Aorta (tissue), 5 donors: ENCODE data around the gene TAS1R3. TPM values are rescaled to one million over a fixed set of nuclear protein-coding genes. Genes with fewer than 3 reads are reported as not detected.

Experiments
- ATAC-seq: fragments of 200-7000 bp; cut with Tn5 transposase; one replicate; pipeline ENCODE4 v1.9.1; 2022; ENCODE audit warnings: moderate library complexity; ENCODE audit not compliant: low FRiP score
- DNase-seq, 2 donors: peaks; one replicate each; pipeline ENCODE4 v3.0.0-alpha.2; 2020
- H3K27ac ChIP-seq, 2 donors: one replicate each; pipeline ENCODE4 v1.5.1; 2013; ENCODE audit warnings: low read length in 2 of 2, mild to moderate bottlenecking in 2 of 2, moderate library complexity in 2 of 2, control low read depth in 1 of 2, inconsistent platforms in 1 of 2, low read depth in 1 of 2
- H3K27me3 ChIP-seq, 2 donors: one replicate each; pipeline ENCODE4 v1.6.1; 2013; ENCODE audit warnings: control low read depth in 1 of 2, low read length in 1 of 2, mild to moderate bottlenecking in 1 of 2, moderate library complexity in 1 of 2; ENCODE audit not compliant: insufficient read depth in 2 of 2, control insufficient read depth in 1 of 2
- H3K36me3 ChIP-seq, 2 donors: one replicate each; pipeline ENCODE4 v1.6.1; 2013; ENCODE audit warnings: control low read depth in 1 of 2, low read length in 1 of 2, mild to moderate bottlenecking in 1 of 2; ENCODE audit not compliant: insufficient read depth in 2 of 2, control insufficient read depth in 1 of 2
- H3K4me1 ChIP-seq, 2 donors: one replicate each; pipeline ENCODE4 v1.6.1; 2013; ENCODE audit warnings: low read length in 2 of 2, control low read depth in 1 of 2, mild to moderate bottlenecking in 1 of 2, moderate library complexity in 1 of 2; ENCODE audit not compliant: insufficient read depth in 2 of 2, control insufficient read depth in 1 of 2
- H3K4me3 ChIP-seq, 2 donors: one replicate each; pipeline ENCODE4 v1.5.1; 2013; ENCODE audit warnings: low read length in 2 of 2, control low read depth in 1 of 2, mild to moderate bottlenecking in 1 of 2
- H3K9me3 ChIP-seq: one replicate; pipeline ENCODE4 v1.6.1; 2013; ENCODE audit warnings: mild to moderate bottlenecking, low read length; ENCODE audit not compliant: control insufficient read depth
- WGBS, 2 donors: extraction: QIAGEN DNeasy Blood & Tissue Kit; methylation state at CpG; one replicate each; pipeline ENCODE4 v1.1.7; 2013; 5-methylcytosine and 5-hydroxymethylcytosine counted together
- intact Hi-C, 2 donors: fragments of 100-400 bp; cut with DNase I; formaldehyde crosslinking; loops; one replicate each; pipeline versions ENCODE4 v1.14.2 to v1.15.0; 2022
- polyA plus RNA-seq, 2 donors: library from polyadenylated mRNA; stranded (reverse); fragments of 200-250 nt; gene quantifications; one replicate each; pipeline ENCODE4 v1.2.3, GENCODE V29; 2013
- total RNA-seq, 2 donors: library from RNA; stranded (reverse); fragmentation: NEBNext Ultra II Directional; extraction: Animal tissue kit (Norgen Biotek cat#: 25700); gene quantifications; one replicate each; pipeline ENCODE4 v1.2.1, GENCODE V29; 2021
- donor health status: healthy with polysubstance abuse.
- donor health status: Bipolar disorder and iron deficiency.
- donor health status: DM: no; HTN: no; CAD: no.
- donor health status: DM: no; HTN: no; CAD: no.
- donor health status: DM: yes; HTN: yes; CAD: no.

Gene TAS1R3
- total and polyA plus RNA-seq, 4 donors: 0.24 to 0.36 (median 0.28) TPM

- Histone ChIP-seq H3K4me1 (no peaks in the 10 kb centered on the region), H3K27ac (peak within 1 kb of the TSS in 1 of 2 donors; percentile 13), H3K27me3 (no peaks in the 10 kb centered on the region), H3K9me3 (no peaks in the 10 kb centered on the region), H3K36me3 (no peaks in the 10 kb centered on the region), H3K4me3 (peak within 1 kb of the TSS; percentile 84 to 89)
- intact Hi-C loops: no loop called here
- DNase-seq (peak; percentile 97 to 98), ATAC-seq (peak; percentile 89)
- WGBS, 2 donors: 1% methylated on average over 63 to 84 of the region's 84 CpGs
Observed at GRCh38 chr1:1324524-1325287, 6.4 kb upstream of the TAS1R3 start, which contains the start of the genes CPTP and INTS11. TSS of gene CPTP (plus strand) at chr1:1324802. CDS start at chr1:1326911, 2,109 bp downstream. TSS of gene INTS11 (minus strand) at chr1:1324660. CDS start at chr1:1324608, 52 bp downstream.

GRCh38 chr1:1325288-1326074 lies 5.6 kb upstream of the TAS1R3 start:
- no peaks in the 10 kb centered on the region for H3K4me1 ChIP-seq
- peak overlapping the region; percentile 36 to 81 for H3K4me3 ChIP-seq
- intact Hi-C loops: no loop called here
- no peak for ATAC-seq
- H3K27me3 ChIP-seq: no peaks in the 10 kb centered on the region
- H3K36me3 ChIP-seq: no peaks in the 10 kb centered on the region
- peak overlapping the region in 1 of 2 donors; percentile 7 for H3K27ac ChIP-seq
- DNase-seq: no peak
- H3K9me3 ChIP-seq: no peaks in the 10 kb centered on the region
- WGBS, 2 donors: 51 to 58% methylated on average over 16 of the region's 16 CpGs

GRCh38 chr1:1326075-1326605 lies 4.9 kb upstream of the TAS1R3 start:
- intact Hi-C loops: no loop called here
- no peak overlapping the region for H3K4me3 ChIP-seq
- ATAC-seq: no peak
- H3K27ac ChIP-seq: no peak overlapping the region
- 69 to 74% methylated on average over 8 of the region's 8 CpGs for WGBS, 2 donors
- no peak for DNase-seq
- no peaks in the 10 kb centered on the region for H3K36me3 ChIP-seq
- H3K9me3 ChIP-seq: no peaks in the 10 kb centered on the region
- H3K27me3 ChIP-seq: no peaks in the 10 kb centered on the region
- no peaks in the 10 kb centered on the region for H3K4me1 ChIP-seq

GRCh38 chr1:1327291-1327690 lies 3.8 kb upstream of the TAS1R3 start:
- Histone ChIP-seq H3K27me3 (no peaks in the 10 kb centered on the region), H3K36me3 (no peaks in the 10 kb centered on the region), H3K9me3 (no peaks in the 10 kb centered on the region), H3K4me3 (no peak overlapping the region), H3K4me1 (no peaks in the 10 kb centered on the region), H3K27ac (no peak overlapping the region)
- ATAC-seq (no peak), DNase-seq (no peak)
- WGBS, 2 donors: 91 to 92% methylated on average over 40 of the region's 40 CpGs
- intact Hi-C loops: no loop called here

- intact Hi-C loops: no loop called here
- 67 to 73% methylated on average over 14 to 15 of the region's 15 CpGs for WGBS, 2 donors
- no peak for ATAC-seq
Observed at GRCh38 chr1:1328254-1328653, 2.8 kb upstream of the TAS1R3 start.

GRCh38 chr1:1329304-1330210 lies 1.5 kb upstream of the TAS1R3 start:
- no peaks in the 10 kb centered on the region for H3K27me3 ChIP-seq
- H3K4me3 ChIP-seq: no peak overlapping the region
- 90% methylated on average over 58 of the region's 58 CpGs for WGBS, 2 donors
- DNase-seq: no peak
- no peak overlapping the region for H3K27ac ChIP-seq
- intact Hi-C loops: no loop called here
- no peaks in the 10 kb centered on the region for H3K9me3 ChIP-seq
- no peaks in the 10 kb centered on the region for H3K4me1 ChIP-seq
- ATAC-seq: no peak
- no peaks in the 10 kb centered on the region for H3K36me3 ChIP-seq

More at GRCh38 chr1:1328254-1328653, 2.8 kb upstream of the TAS1R3 start:
- no peaks in the 10 kb centered on the region for H3K27me3 ChIP-seq
- H3K9me3 ChIP-seq: no peaks in the 10 kb centered on the region
- H3K36me3 ChIP-seq: no peaks in the 10 kb centered on the region
- no peaks in the 10 kb centered on the region for H3K4me1 ChIP-seq
- no peak overlapping the region for H3K4me3 ChIP-seq
- H3K27ac ChIP-seq: no peak overlapping the region
- no peak for DNase-seq

- ATAC-seq: no peak
- DNase-seq: no peak
- no peaks in the 10 kb centered on the region for H3K9me3 ChIP-seq
- no peak overlapping the region for H3K27ac ChIP-seq
- H3K36me3 ChIP-seq: no peaks in the 10 kb centered on the region
- H3K27me3 ChIP-seq: no peaks in the 10 kb centered on the region
- intact Hi-C loops: no loop called here
- H3K4me1 ChIP-seq: no peaks in the 10 kb centered on the region
- WGBS, 2 donors: 60 to 64% methylated on average over 15 of the region's 15 CpGs
- no peak overlapping the region for H3K4me3 ChIP-seq
Observed at GRCh38 chr1:1330366-1331067, 563 bp upstream of the TAS1R3 start.
